Uterus (tissue), 4 donors: ENCODE data around the gene DVL1. TPM values are rescaled to one million over a fixed set of nuclear protein-coding genes. Genes with fewer than 3 reads are reported as not detected.

Experiments
- DNase-seq, 2 donors: peaks; one replicate each; pipeline ENCODE4 v3.0.0-alpha.2; 2019 to 2020
- H3K27ac ChIP-seq, 2 donors: fragments of 200-600 bp; sonication (generic); 1 replicate in 1 of 2; 2 replicates in 1 of 2; pipeline ENCODE4 v1.5.1; 2016 to 2018
- H3K27me3 ChIP-seq, 2 donors: fragments of 200-600 bp; sonication (generic); one replicate each; pipeline ENCODE4 v1.5.1; 2018 to 2019; ENCODE audit warnings: control low read depth in 1 of 2
- H3K36me3 ChIP-seq, 2 donors: fragments of 200-600 bp; sonication (generic); one replicate each; pipeline ENCODE4 v1.5.1; 2019; ENCODE audit warnings: control low read depth in 1 of 2
- H3K4me1 ChIP-seq, 2 donors: fragments of 200-600 bp; sonication (generic); one replicate each; pipeline ENCODE4 v1.5.1; 2018 to 2019; ENCODE audit warnings: control low read depth in 1 of 2
- H3K4me3 ChIP-seq, 2 donors: fragments of 200-600 bp; sonication (generic); 1 replicate in 1 of 2; 2 replicates in 1 of 2; pipeline ENCODE4 v1.5.1; 2018 to 2019; ENCODE audit warnings: mild to moderate bottlenecking in 1 of 2
- H3K9me3 ChIP-seq, 2 donors: fragments of 200-600 bp; sonication (generic); one replicate each; pipeline ENCODE4 v1.5.1; 2019; ENCODE audit warnings: control low read depth in 1 of 2
- POLR2A ChIP-seq, 2 donors: fragments of 450-650 bp; IDR thresholded peaks; one replicate each; pipeline ENCODE4 v1.6.1; 2016; ENCODE audit warnings: antibody characterized with exemption in 2 of 2, mild to moderate bottlenecking in 1 of 2, moderate library complexity in 1 of 2
- intact Hi-C: fragments of 100-400 bp; cut with DNase I; formaldehyde crosslinking; loops from one replicate; pipeline ENCODE4 v1.15.1; 2023; ENCODE audit warnings: low total_unique reads
- total RNA-seq, 4 donors: library from RNA; depleted of rRNA in 3 of 4; stranded (reverse); fragments of >200 nt in 3 of 4; gene quantifications; one replicate each; pipeline versions ENCODE4 v1.1.0 to v1.2.4, GENCODE V29; 2014 to 2023
- TF ChIP-seq, protein P1 (sequence below), 4 experiments: fragments of 200-600 bp in 2 of 4; fragments of 450-650 bp in 2 of 4; sonication (generic) in 2 of 4; IDR thresholded peaks; one replicate each; pipeline ENCODE4 v1.5.1; 2016 to 2019; ENCODE audit warnings: antibody characterized with exemption in 4 of 4, mild to moderate bottlenecking in 2 of 4, moderate library complexity in 1 of 4
- donor health status: DM: yes; HTN: yes; CAD: no.

The DVL1 gene
- total RNA-seq, 4 donors from 2014 or later: 35.6 to 94.5 (median 49.7) TPM

DNA sequence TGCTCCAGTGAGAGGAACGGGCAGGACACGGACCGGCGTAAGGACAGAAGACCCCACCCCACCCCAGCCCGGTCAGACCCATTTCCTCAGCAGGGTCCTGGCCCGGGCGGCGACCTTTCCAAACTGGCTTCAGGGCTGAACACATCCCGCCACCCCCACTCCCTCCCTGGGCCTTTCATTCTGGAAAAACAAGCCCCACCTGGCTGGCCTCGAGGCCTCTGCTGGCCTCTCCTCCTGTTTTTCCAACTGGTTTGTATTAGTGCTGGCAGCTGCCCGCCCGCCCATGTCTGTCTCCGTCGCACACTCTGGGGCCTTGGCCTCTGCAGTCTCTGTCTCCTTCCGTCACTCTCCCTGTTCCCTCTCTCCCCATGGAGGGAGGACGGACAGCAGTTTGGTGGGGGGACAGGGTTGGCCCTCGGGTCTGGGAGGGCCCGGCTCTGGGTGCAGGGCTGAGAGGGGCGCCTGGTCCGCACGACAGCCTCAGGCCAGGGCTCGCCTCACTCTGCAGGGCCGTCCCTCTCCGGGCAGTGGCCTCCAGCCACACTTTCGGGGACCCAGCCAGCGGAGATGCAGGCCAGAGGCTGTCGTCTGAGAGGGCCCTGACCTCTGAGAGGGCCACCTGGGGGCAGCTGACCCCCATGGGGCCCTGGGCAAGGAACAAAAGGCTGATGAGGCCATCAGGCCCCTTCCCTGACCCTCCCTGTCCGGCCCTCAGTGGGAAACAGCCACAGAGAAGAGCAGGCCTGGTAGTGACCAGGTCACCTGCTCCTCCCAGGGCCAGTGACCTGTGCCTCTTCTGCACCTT lies 10.6 kb upstream of the DVL1 start:
- Histone ChIP-seq H3K27ac (peak overlapping the region; percentile 96), H3K27me3 (no peaks in the 10 kb centered on the region), H3K4me1 (peaks cover 0 to 17% of the 10 kb centered on the region in 2 donors), H3K4me3 (no peak overlapping the region), H3K36me3 (no peaks in the 10 kb centered on the region), H3K9me3 (no peaks in the 10 kb centered on the region)
- TF ChIP-seq, protein P1, sequence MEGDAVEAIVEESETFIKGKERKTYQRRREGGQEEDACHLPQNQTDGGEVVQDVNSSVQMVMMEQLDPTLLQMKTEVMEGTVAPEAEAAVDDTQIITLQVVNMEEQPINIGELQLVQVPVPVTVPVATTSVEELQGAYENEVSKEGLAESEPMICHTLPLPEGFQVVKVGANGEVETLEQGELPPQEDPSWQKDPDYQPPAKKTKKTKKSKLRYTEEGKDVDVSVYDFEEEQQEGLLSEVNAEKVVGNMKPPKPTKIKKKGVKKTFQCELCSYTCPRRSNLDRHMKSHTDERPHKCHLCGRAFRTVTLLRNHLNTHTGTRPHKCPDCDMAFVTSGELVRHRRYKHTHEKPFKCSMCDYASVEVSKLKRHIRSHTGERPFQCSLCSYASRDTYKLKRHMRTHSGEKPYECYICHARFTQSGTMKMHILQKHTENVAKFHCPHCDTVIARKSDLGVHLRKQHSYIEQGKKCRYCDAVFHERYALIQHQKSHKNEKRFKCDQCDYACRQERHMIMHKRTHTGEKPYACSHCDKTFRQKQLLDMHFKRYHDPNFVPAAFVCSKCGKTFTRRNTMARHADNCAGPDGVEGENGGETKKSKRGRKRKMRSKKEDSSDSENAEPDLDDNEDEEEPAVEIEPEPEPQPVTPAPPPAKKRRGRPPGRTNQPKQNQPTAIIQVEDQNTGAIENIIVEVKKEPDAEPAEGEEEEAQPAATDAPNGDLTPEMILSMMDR (IDR thresholded peaks at IDR 0.05): no peak
- peak in 1 of 2 donors; percentile 9 for TF ChIP-seq POLR2A (IDR thresholded peaks at IDR 0.05)
- intact Hi-C loops: loop anchor here (10.0 kb wide), 1 partner anchor 55 kb away; the partner anchor contains the start of genes ACAP3 and PUSL1
- DNase-seq: peak; percentile 75 to 77

DNA sequence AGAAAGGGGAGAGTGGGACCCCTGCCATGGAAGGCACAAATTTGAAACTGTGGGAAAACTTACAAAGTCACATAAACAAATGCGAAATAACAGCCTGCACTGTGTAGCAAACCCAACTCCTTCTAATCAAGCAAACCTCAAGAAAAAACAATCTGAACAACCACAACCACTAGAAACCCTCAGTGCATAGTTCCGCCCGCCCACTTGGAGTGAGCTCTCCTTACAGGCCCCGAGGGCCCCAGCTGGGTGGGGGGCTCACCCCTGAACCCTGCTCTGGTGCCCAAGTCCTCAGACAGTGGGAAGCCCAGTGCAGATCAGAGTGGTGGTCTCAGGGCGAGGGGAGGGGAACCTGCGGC lies 10.1 kb upstream of the DVL1 start:
- Histone ChIP-seq H3K4me1 (peaks cover 0 to 23% of the 10 kb centered on the region in 2 donors), H3K27ac (peak overlapping the region; percentile 96), H3K9me3 (no peaks in the 10 kb centered on the region), H3K36me3 (no peaks in the 10 kb centered on the region), H3K27me3 (no peaks in the 10 kb centered on the region), H3K4me3 (peak overlapping the region in 1 of 2 donors; percentile 68)
- peak in 1 of 2 donors; percentile 44 for DNase-seq
- TF ChIP-seq, protein P1 (IDR thresholded peaks at IDR 0.05): no peak
- no peak for TF ChIP-seq POLR2A (IDR thresholded peaks at IDR 0.05)
- intact Hi-C loops: loop anchor here (10.0 kb wide), 1 partner anchor 54 kb away; the partner anchor contains the start of genes ACAP3 and PUSL1

DNA sequence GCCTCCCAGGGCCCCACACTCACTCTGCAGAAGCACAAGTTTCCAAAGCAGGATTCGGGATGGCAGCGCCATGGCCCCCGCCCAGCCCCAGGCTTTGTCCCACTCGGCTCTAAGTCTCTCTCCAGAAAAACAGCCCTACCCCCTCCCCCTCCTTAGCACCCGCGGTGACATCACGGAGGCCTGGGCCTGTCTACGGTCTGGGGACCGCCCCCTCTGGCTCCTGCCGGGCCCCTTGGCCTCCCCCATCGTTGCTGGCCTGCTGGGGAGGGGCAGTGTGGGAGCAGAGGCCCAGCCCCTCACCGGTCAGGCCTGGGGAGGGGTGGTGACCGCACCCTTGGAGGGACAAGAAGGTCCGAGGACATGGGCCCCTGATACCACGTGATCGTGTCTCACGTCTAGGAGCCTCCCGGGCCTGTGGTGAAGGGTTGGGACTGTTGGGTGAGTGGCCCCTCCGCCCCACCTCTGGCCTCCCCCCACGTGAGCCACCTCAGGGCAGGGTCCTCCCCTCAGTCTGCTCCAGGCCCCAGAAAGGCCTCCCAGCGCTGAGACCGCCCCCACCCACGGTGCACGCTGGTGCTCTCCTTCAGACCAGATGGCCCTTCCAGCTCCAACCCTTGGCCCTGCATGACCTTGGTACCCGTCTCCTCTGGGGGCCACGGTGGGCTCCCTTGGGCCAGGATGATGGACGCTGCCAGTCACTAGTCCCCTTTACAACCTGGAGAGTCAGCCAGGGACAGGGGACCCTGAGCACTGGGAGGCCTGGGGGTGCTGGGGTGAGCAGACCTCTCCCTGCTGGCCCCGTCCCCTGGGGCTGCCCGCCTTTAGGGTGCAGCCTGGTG lies 9.4 kb upstream of the DVL1 start, which contains the start of gene MXRA8:
Gene MXRA8, minus strand, starts transcription at position 123 of the 839 bp plus-strand sequence. Its CDS starts 51 bp downstream, at position 72.
- H3K4me3 ChIP-seq: peak within 1 kb of the TSS; percentile 68 to 70
- intact Hi-C loops: loop anchor here (10.0 kb wide), 1 partner anchor 54 kb away; the partner anchor contains the start of genes ACAP3 and PUSL1
- H3K36me3 ChIP-seq: no peaks in the 10 kb centered on the region
- H3K27ac ChIP-seq: peak within 1 kb of the TSS; percentile 96
- no peaks in the 10 kb centered on the region for H3K27me3 ChIP-seq
- TF ChIP-seq POLR2A (IDR thresholded peaks at IDR 0.05): peak; percentile 53 to 71
- TF ChIP-seq, protein P1 (IDR thresholded peaks at IDR 0.05): no peak
- peaks cover 5 to 24% of the 10 kb centered on the region in 2 donors for H3K4me1 ChIP-seq
- peak; percentile 93 for DNase-seq
- H3K9me3 ChIP-seq: no peaks in the 10 kb centered on the region

DNA sequence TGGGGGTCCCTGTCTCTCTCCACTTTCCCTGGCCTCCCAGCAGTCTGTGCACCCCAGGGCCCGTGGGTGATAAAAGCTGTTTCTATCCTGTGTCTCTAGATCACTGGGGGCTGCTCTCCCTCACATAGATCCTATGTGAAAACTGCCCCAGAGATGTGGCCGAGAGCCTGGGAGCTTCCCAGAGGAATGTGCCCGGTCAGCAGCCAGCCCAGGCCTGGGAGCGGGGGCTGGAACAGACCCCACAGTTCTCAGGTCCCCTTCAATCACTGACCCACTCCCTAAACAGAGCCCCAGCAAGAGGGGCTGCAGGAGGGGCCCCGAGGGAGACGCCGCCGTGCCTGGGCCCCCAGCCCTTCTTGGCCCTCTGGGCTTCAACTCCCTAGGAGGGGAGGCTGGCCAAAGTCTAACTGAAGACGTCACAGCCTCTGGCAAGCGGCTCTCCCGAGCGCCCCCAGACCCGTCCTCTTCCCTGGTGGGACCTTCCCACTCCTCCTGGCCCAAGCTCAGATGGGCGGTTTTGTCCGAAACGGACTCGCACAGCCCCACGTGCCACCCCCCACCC lies 8.7 kb upstream of the DVL1 start:
- no peaks in the 10 kb centered on the region for H3K9me3 ChIP-seq
- H3K4me3 ChIP-seq: peak overlapping the region; percentile 68 to 70
- peaks cover 5 to 24% of the 10 kb centered on the region in 2 donors for H3K4me1 ChIP-seq
- H3K27me3 ChIP-seq: no peaks in the 10 kb centered on the region
- no peak for DNase-seq
- intact Hi-C loops: loop anchor here (10.0 kb wide), 1 partner anchor 53 kb away; the partner anchor contains the start of genes ACAP3 and PUSL1
- peak overlapping the region; percentile 96 for H3K27ac ChIP-seq
- TF ChIP-seq, protein P1 (IDR thresholded peaks at IDR 0.05): no peak
- TF ChIP-seq POLR2A (IDR thresholded peaks at IDR 0.05): no peak
- no peaks in the 10 kb centered on the region for H3K36me3 ChIP-seq
